Peyer's patch (tissue), 4 donors: ENCODE results near the gene JAK1.

Experiments used
- POLR2A ChIP-seq, 2 donors: fragments of 450-650 bp; IDR thresholded peaks; one replicate each; pipeline ENCODE4 v1.5.1; 2017; ENCODE audit warnings: antibody characterized with exemption in 2 of 2, mild to moderate bottlenecking in 2 of 2, moderate library complexity in 2 of 2
- TF ChIP-seq, protein P1 (sequence below), 6 experiments: fragments of 450-650 bp in 4 of 6; fragments of 200-600 bp in 2 of 6; sonication (generic) in 1 of 6; IDR thresholded peaks; one replicate each; pipeline ENCODE4 v1.5.1; 2017 to 2019; ENCODE audit warnings: antibody characterized with exemption in 6 of 6, mild to moderate bottlenecking in 3 of 6, moderate library complexity in 1 of 6

DNA sequence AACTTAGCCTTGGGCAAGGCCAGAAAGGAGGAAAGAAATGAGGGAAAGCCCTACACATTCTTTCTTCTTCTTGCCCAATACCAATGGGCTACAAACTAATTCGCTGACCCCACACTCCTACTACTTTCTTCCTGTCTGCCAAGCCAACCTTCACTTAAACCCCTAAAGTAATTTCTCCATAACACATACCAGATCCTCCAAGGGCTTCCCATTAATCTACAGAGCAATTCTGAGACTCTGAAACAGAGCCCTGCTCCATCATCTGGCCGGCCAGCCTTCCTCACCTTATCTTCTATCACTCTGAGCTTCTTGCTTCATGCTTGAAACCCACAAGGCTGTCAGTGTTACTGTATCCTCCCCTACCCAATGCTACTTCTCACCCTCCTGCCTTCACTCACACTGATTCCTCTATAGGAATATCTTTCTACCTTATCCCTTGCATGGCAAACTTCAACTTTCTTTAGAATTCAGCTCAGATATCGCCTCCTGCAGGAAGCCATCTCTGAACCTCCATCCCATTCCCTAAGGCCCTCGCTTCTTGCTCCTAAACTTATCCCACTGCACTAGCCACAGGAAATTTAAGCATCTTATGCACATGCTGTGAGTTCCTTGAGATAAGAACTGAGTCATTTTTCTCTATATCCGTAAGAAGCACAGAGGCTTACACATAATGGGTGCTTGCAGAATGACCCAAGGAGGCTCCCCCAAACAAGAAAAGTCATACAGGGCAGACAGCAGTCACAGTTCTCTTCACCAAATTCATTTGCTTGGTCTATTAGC, 81.9 kb downstream of the JAK1 start:
- TF ChIP-seq, protein P1, sequence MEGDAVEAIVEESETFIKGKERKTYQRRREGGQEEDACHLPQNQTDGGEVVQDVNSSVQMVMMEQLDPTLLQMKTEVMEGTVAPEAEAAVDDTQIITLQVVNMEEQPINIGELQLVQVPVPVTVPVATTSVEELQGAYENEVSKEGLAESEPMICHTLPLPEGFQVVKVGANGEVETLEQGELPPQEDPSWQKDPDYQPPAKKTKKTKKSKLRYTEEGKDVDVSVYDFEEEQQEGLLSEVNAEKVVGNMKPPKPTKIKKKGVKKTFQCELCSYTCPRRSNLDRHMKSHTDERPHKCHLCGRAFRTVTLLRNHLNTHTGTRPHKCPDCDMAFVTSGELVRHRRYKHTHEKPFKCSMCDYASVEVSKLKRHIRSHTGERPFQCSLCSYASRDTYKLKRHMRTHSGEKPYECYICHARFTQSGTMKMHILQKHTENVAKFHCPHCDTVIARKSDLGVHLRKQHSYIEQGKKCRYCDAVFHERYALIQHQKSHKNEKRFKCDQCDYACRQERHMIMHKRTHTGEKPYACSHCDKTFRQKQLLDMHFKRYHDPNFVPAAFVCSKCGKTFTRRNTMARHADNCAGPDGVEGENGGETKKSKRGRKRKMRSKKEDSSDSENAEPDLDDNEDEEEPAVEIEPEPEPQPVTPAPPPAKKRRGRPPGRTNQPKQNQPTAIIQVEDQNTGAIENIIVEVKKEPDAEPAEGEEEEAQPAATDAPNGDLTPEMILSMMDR (IDR thresholded peaks at IDR 0.05) = no peak
- TF ChIP-seq POLR2A (IDR thresholded peaks at IDR 0.05) = no peak
